Measurements from ENCODE around the gene GYS2. TPM values are rescaled to one million over a fixed set of nuclear protein-coding genes. Genes with fewer than 3 reads are reported as not detected.

The GYS2 gene
- total and polyA plus RNA-seq, 4 donors: 0.03 to 0.10 TPM; not detected in 2

GRCh38 chr12:21576431-21576830, 28.2 kb downstream of the GYS2 start:
- Histone ChIP-seq H3K4me3 (no peak overlapping the region), H3K4me1 (ENCODE audit: control insufficient read depth in 5 of 5, insufficient read depth in 5 of 5, low read length in 5 of 5) (no peaks in the 10 kb centered on the region), H3K36me3 (ENCODE audit: control insufficient read depth in 4 of 4, insufficient read depth in 4 of 4, low read length in 4 of 4) (no peaks in the 10 kb centered on the region), H3K27ac (ENCODE audit: low read depth in 1 of 2, low read length in 1 of 2) (no peak overlapping the region), H3K9ac (ENCODE audit: insufficient read depth in 1 of 2, low read length in 2 of 2) (no peak overlapping the region), H3K27me3 (ENCODE audit: control insufficient read depth in 3 of 3, insufficient read depth in 3 of 3, low read length in 2 of 3) (no peaks in the 10 kb centered on the region), H3K9me3 (ENCODE audit: control insufficient read depth in 4 of 4, insufficient read depth in 3 of 4, low read length in 3 of 4) (no peaks in the 10 kb centered on the region)
- 87 to 92% methylated on average over 2 of the region's 2 CpGs for WGBS, 2 donors
- no peak for TF ChIP-seq CTCF (IDR thresholded peaks at IDR 0.05; ENCODE audit: control extremely low read depth, extremely low read depth)
- ATAC-seq (ENCODE audit: insufficient read depth, low FRiP score) (no peak), DNase-seq (no peak)

GRCh38 chr12:21573733-21574358, 30.8 kb downstream of the GYS2 start:
- no peak for ATAC-seq (ENCODE audit: insufficient read depth, low FRiP score)
- Histone ChIP-seq H3K9me3 (ENCODE audit: control insufficient read depth in 4 of 4, insufficient read depth in 3 of 4, low read length in 3 of 4) (no peaks in the 10 kb centered on the region), H3K27ac (ENCODE audit: low read depth in 1 of 2, low read length in 1 of 2) (no peak overlapping the region), H3K27me3 (ENCODE audit: control insufficient read depth in 3 of 3, insufficient read depth in 3 of 3, low read length in 2 of 3) (no peaks in the 10 kb centered on the region), H3K36me3 (ENCODE audit: control insufficient read depth in 4 of 4, insufficient read depth in 4 of 4, low read length in 4 of 4) (no peaks in the 10 kb centered on the region), H3K4me3 (no peak overlapping the region), H3K4me1 (ENCODE audit: control insufficient read depth in 5 of 5, insufficient read depth in 5 of 5, low read length in 5 of 5) (no peaks in the 10 kb centered on the region), H3K9ac (ENCODE audit: insufficient read depth in 1 of 2, low read length in 2 of 2) (no peak overlapping the region)
- DNase-seq: no peak
- TF ChIP-seq CTCF (IDR thresholded peaks at IDR 0.05; ENCODE audit: control extremely low read depth, extremely low read depth): no peak
- WGBS, 2 donors: 90 to 92% methylated on average over 4 of the region's 4 CpGs

GRCh38 chr12:21571046-21571445, 33.6 kb downstream of the GYS2 start:
- Histone ChIP-seq H3K27me3 (ENCODE audit: control insufficient read depth in 3 of 3, insufficient read depth in 3 of 3, low read length in 2 of 3) (no peaks in the 10 kb centered on the region), H3K36me3 (ENCODE audit: control insufficient read depth in 4 of 4, insufficient read depth in 4 of 4, low read length in 4 of 4) (no peaks in the 10 kb centered on the region), H3K27ac (ENCODE audit: low read depth in 1 of 2, low read length in 1 of 2) (no peak overlapping the region), H3K9me3 (ENCODE audit: control insufficient read depth in 4 of 4, insufficient read depth in 3 of 4, low read length in 3 of 4) (no peaks in the 10 kb centered on the region), H3K4me1 (ENCODE audit: control insufficient read depth in 5 of 5, insufficient read depth in 5 of 5, low read length in 5 of 5) (no peaks in the 10 kb centered on the region), H3K9ac (ENCODE audit: insufficient read depth in 1 of 2, low read length in 2 of 2) (no peak overlapping the region), H3K4me3 (no peak overlapping the region)
- ATAC-seq (ENCODE audit: insufficient read depth, low FRiP score): no peak
- WGBS, 2 donors: 78 to 91% methylated on average over 5 of the region's 5 CpGs
- TF ChIP-seq CTCF (IDR thresholded peaks at IDR 0.05; ENCODE audit: control extremely low read depth, extremely low read depth): no peak
- no peak for DNase-seq

- Histone ChIP-seq H3K4me1 (ENCODE audit: control insufficient read depth in 5 of 5, insufficient read depth in 5 of 5, low read length in 5 of 5) (no peaks in the 10 kb centered on the region), H3K27me3 (ENCODE audit: control insufficient read depth in 3 of 3, insufficient read depth in 3 of 3, low read length in 2 of 3) (no peaks in the 10 kb centered on the region), H3K9me3 (ENCODE audit: control insufficient read depth in 4 of 4, insufficient read depth in 3 of 4, low read length in 3 of 4) (no peaks in the 10 kb centered on the region), H3K36me3 (ENCODE audit: control insufficient read depth in 4 of 4, insufficient read depth in 4 of 4, low read length in 4 of 4) (no peaks in the 10 kb centered on the region), H3K4me3 (no peak overlapping the region), H3K27ac (ENCODE audit: low read depth in 1 of 2, low read length in 1 of 2) (no peak overlapping the region), H3K9ac (ENCODE audit: insufficient read depth in 1 of 2, low read length in 2 of 2) (no peak overlapping the region)
- 88 to 91% methylated on average over 4 of the region's 4 CpGs for WGBS, 2 donors
- no peak for ATAC-seq (ENCODE audit: insufficient read depth, low FRiP score)
- no peak for TF ChIP-seq CTCF (IDR thresholded peaks at IDR 0.05; ENCODE audit: control extremely low read depth, extremely low read depth)
- no peak for DNase-seq
Observed at GRCh38 chr12:21568115-21568514, 36.5 kb downstream of the GYS2 start.
